ENCODE data around the gene UNCX.

DNA sequence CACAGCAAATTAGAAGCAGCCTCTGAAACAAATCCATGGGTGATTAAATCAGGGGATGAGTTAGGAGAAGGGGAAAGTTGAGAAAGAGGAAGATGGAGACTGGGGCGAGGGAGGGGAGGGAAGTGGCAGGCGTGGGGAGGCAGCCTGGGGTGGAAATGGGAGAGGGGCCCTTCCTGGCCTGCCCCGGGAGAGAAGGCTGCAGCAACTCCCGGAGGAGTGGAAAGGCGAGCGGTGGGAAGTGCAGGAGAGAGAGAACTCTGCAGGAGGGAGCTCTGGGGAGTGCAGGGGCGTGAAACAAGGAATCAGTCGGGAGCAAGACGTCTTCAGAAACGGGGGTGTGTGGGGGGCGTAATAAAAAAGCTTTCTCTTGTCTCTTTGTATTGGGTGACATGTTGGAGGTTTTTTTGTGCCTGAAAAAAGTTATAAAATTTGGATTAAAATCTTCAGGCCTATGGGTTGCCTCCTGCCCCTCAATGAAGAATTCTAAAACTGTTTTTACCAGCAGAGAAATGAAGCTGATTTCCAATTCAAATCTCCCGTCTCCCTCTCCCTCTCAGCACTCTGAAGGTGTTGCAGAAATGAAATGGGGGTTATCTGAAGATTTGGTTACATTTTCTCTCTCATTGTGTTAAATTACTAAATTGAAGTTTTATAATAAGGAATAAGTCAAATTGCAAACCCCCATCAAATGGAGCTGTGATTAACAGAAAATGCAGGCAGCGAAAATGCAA lies 4.7 kb upstream of the UNCX start:
- no peak for TF ChIP-seq GATA3 (IDR thresholded peaks at IDR 0.05; ENCODE audit: low read depth, low read length)
- no peak for TF ChIP-seq GATA2 (IDR thresholded peaks at IDR 0.05; ENCODE audit: low read depth, low read length)
